Measurements from ENCODE around the gene KMT2E.

DNA sequence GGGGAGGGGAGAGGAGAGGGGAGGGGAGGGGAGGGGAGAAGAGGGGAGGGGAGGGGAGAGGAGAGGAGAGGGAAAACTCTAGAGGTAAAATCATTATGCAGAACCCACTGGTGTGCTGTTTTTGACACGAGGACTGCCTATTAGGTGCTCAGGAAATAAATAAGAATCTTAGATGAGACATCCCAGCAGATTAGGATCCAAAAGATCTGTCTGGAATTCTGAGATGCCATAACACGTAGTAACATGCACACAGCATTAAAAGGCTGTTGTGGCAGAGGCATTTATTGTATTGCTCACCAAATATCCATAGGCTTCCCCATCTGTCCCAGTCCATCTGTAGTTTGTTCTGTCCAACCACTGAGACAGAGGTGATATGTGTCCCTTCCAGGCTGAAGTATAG, 40.8 kb upstream of the KMT2E start:
- TF ChIP-seq, protein P1, sequence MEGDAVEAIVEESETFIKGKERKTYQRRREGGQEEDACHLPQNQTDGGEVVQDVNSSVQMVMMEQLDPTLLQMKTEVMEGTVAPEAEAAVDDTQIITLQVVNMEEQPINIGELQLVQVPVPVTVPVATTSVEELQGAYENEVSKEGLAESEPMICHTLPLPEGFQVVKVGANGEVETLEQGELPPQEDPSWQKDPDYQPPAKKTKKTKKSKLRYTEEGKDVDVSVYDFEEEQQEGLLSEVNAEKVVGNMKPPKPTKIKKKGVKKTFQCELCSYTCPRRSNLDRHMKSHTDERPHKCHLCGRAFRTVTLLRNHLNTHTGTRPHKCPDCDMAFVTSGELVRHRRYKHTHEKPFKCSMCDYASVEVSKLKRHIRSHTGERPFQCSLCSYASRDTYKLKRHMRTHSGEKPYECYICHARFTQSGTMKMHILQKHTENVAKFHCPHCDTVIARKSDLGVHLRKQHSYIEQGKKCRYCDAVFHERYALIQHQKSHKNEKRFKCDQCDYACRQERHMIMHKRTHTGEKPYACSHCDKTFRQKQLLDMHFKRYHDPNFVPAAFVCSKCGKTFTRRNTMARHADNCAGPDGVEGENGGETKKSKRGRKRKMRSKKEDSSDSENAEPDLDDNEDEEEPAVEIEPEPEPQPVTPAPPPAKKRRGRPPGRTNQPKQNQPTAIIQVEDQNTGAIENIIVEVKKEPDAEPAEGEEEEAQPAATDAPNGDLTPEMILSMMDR (IDR thresholded peaks at IDR 0.05) = no peak
- no peak for TF ChIP-seq EZH2 (IDR thresholded peaks at IDR 0.05; ENCODE audit: borderline replicate concordance, insufficient read depth, low read depth, low read length, poor library complexity, severe bottlenecking)
